ENCODE data around the gene CDKAL1. TPM values are rescaled to one million over a fixed set of nuclear protein-coding genes. Genes with fewer than 3 reads are reported as not detected.

Gene CDKAL1
- total and polyA plus RNA-seq, 9 of the 15 experiments (the other 6 are each of a cell fraction or from before 2014, with no cell fraction given) = 11.2 to 36.3 (median 20.1) TPM

GRCh38 chr6:21182589-21182988 is 648.3 kb downstream of the CDKAL1 start (continued):
- TF ChIP-seq, protein P1, sequence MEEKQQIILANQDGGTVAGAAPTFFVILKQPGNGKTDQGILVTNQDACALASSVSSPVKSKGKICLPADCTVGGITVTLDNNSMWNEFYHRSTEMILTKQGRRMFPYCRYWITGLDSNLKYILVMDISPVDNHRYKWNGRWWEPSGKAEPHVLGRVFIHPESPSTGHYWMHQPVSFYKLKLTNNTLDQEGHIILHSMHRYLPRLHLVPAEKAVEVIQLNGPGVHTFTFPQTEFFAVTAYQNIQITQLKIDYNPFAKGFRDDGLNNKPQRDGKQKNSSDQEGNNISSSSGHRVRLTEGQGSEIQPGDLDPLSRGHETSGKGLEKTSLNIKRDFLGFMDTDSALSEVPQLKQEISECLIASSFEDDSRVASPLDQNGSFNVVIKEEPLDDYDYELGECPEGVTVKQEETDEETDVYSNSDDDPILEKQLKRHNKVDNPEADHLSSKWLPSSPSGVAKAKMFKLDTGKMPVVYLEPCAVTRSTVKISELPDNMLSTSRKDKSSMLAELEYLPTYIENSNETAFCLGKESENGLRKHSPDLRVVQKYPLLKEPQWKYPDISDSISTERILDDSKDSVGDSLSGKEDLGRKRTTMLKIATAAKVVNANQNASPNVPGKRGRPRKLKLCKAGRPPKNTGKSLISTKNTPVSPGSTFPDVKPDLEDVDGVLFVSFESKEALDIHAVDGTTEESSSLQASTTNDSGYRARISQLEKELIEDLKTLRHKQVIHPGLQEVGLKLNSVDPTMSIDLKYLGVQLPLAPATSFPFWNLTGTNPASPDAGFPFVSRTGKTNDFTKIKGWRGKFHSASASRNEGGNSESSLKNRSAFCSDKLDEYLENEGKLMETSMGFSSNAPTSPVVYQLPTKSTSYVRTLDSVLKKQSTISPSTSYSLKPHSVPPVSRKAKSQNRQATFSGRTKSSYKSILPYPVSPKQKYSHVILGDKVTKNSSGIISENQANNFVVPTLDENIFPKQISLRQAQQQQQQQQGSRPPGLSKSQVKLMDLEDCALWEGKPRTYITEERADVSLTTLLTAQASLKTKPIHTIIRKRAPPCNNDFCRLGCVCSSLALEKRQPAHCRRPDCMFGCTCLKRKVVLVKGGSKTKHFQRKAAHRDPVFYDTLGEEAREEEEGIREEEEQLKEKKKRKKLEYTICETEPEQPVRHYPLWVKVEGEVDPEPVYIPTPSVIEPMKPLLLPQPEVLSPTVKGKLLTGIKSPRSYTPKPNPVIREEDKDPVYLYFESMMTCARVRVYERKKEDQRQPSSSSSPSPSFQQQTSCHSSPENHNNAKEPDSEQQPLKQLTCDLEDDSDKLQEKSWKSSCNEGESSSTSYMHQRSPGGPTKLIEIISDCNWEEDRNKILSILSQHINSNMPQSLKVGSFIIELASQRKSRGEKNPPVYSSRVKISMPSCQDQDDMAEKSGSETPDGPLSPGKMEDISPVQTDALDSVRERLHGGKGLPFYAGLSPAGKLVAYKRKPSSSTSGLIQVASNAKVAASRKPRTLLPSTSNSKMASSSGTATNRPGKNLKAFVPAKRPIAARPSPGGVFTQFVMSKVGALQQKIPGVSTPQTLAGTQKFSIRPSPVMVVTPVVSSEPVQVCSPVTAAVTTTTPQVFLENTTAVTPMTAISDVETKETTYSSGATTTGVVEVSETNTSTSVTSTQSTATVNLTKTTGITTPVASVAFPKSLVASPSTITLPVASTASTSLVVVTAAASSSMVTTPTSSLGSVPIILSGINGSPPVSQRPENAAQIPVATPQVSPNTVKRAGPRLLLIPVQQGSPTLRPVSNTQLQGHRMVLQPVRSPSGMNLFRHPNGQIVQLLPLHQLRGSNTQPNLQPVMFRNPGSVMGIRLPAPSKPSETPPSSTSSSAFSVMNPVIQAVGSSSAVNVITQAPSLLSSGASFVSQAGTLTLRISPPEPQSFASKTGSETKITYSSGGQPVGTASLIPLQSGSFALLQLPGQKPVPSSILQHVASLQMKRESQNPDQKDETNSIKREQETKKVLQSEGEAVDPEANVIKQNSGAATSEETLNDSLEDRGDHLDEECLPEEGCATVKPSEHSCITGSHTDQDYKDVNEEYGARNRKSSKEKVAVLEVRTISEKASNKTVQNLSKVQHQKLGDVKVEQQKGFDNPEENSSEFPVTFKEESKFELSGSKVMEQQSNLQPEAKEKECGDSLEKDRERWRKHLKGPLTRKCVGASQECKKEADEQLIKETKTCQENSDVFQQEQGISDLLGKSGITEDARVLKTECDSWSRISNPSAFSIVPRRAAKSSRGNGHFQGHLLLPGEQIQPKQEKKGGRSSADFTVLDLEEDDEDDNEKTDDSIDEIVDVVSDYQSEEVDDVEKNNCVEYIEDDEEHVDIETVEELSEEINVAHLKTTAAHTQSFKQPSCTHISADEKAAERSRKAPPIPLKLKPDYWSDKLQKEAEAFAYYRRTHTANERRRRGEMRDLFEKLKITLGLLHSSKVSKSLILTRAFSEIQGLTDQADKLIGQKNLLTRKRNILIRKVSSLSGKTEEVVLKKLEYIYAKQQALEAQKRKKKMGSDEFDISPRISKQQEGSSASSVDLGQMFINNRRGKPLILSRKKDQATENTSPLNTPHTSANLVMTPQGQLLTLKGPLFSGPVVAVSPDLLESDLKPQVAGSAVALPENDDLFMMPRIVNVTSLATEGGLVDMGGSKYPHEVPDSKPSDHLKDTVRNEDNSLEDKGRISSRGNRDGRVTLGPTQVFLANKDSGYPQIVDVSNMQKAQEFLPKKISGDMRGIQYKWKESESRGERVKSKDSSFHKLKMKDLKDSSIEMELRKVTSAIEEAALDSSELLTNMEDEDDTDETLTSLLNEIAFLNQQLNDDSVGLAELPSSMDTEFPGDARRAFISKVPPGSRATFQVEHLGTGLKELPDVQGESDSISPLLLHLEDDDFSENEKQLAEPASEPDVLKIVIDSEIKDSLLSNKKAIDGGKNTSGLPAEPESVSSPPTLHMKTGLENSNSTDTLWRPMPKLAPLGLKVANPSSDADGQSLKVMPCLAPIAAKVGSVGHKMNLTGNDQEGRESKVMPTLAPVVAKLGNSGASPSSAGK (IDR thresholded peaks at IDR 0.05) = no peak
- TF ChIP-seq ZBTB11 (CRISPR knock-in tag; IDR thresholded peaks at IDR 0.05) (no peak), CBX8 (IDR thresholded peaks at IDR 0.05; ENCODE audit: borderline replicate concordance, extremely low read depth, low read depth, low read length, poor library complexity, severe bottlenecking) (no peak), POLR3G (IDR thresholded peaks at IDR 0.05; ENCODE audit: extremely low read depth, insufficient read length, insufficient replicate concordance) (no peak), KAT7 (CRISPR knock-in tag; IDR thresholded peaks at IDR 0.05; ENCODE audit: borderline replicate concordance) (no peak)
- TF ChIP-seq, protein P2, sequence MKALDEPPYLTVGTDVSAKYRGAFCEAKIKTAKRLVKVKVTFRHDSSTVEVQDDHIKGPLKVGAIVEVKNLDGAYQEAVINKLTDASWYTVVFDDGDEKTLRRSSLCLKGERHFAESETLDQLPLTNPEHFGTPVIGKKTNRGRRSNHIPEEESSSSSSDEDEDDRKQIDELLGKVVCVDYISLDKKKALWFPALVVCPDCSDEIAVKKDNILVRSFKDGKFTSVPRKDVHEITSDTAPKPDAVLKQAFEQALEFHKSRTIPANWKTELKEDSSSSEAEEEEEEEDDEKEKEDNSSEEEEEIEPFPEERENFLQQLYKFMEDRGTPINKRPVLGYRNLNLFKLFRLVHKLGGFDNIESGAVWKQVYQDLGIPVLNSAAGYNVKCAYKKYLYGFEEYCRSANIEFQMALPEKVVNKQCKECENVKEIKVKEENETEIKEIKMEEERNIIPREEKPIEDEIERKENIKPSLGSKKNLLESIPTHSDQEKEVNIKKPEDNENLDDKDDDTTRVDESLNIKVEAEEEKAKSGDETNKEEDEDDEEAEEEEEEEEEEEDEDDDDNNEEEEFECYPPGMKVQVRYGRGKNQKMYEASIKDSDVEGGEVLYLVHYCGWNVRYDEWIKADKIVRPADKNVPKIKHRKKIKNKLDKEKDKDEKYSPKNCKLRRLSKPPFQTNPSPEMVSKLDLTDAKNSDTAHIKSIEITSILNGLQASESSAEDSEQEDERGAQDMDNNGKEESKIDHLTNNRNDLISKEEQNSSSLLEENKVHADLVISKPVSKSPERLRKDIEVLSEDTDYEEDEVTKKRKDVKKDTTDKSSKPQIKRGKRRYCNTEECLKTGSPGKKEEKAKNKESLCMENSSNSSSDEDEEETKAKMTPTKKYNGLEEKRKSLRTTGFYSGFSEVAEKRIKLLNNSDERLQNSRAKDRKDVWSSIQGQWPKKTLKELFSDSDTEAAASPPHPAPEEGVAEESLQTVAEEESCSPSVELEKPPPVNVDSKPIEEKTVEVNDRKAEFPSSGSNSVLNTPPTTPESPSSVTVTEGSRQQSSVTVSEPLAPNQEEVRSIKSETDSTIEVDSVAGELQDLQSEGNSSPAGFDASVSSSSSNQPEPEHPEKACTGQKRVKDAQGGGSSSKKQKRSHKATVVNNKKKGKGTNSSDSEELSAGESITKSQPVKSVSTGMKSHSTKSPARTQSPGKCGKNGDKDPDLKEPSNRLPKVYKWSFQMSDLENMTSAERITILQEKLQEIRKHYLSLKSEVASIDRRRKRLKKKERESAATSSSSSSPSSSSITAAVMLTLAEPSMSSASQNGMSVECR (CRISPR knock-in tag; IDR thresholded peaks at IDR 0.05) = no peak

All from K562 (cell line).